Vagina (tissue), 2 donors: ENCODE measurements around the gene VLDLR.

Source experiments
- CTCF ChIP-seq, 3 experiments: fragments of 450-650 bp in 2 of 3; fragments of 200-600 bp in 1 of 3; sonication (generic) in 1 of 3; IDR thresholded peaks; one replicate each; pipeline ENCODE4 v1.5.1; 2017 to 2019; ENCODE audit warnings: antibody characterized with exemption in 3 of 3, mild to moderate bottlenecking in 2 of 3, moderate library complexity in 2 of 3
- POLR2A ChIP-seq, 2 donors: fragments of 450-650 bp; IDR thresholded peaks; one replicate each; pipeline ENCODE4 v1.6.1; 2017; ENCODE audit warnings: antibody characterized with exemption in 2 of 2, mild to moderate bottlenecking in 2 of 2, moderate library complexity in 2 of 2
- POLR2AphosphoS5 ChIP-seq, 2 donors: sonication (generic); formaldehyde crosslinking; IDR thresholded peaks; one replicate each; pipeline ENCODE4 v1.9.0; 2017; ENCODE audit warnings: antibody characterized with exemption in 2 of 2, mild to moderate bottlenecking in 2 of 2, low read depth in 1 of 2; ENCODE audit not compliant: insufficient read depth in 1 of 2

- TF ChIP-seq POLR2AphosphoS5 (IDR thresholded peaks at IDR 0.05; ENCODE audit: insufficient read depth in 1 of 2, low read depth in 1 of 2) (no peak), CTCF (IDR thresholded peaks at IDR 0.05) (no peak), POLR2A (IDR thresholded peaks at IDR 0.05) (no peak)
Observed at GRCh38 chr9:2616692-2617377, 4.8 kb upstream of the VLDLR start.
